Gastroesophageal sphincter (tissue), 3 donors: Measurements from ENCODE around the gene MINDY4B.
A peak's percentile ranks its signal among the peaks of the same experiment; 100 is the strongest.

Source experiments
- CTCF ChIP-seq, 4 experiments: fragments of 200-600 bp in 2 of 4; fragments of 450-650 bp in 2 of 4; sonication (generic) in 1 of 4; IDR thresholded peaks; one replicate each; pipeline ENCODE4 v1.5.1; 2017 to 2019; ENCODE audit warnings: antibody characterized with exemption in 4 of 4, mild to moderate bottlenecking in 2 of 4, moderate library complexity in 2 of 4
- POLR2A ChIP-seq, 2 donors: fragments of 450-650 bp; IDR thresholded peaks; one replicate each; pipeline ENCODE4 v1.6.1; 2017; ENCODE audit warnings: antibody characterized with exemption in 2 of 2, mild to moderate bottlenecking in 2 of 2, moderate library complexity in 1 of 2
- POLR2AphosphoS5 ChIP-seq: sonication (generic); formaldehyde crosslinking; IDR thresholded peaks from one replicate; pipeline ENCODE4 v1.6.1; 2017; ENCODE audit warnings: antibody characterized with exemption

- TF ChIP-seq POLR2AphosphoS5 = no peak
- peak in 2 of 4 experiments; percentile 41 to 50 for TF ChIP-seq CTCF (IDR thresholded peaks at IDR 0.05)
- no peak for TF ChIP-seq POLR2A (IDR thresholded peaks at IDR 0.05)
These were observed 20.5 kb upstream of the MINDY4B start for GRCh38 chr3:150925751-150926201.
